NCI-H2227 (cell line): ENCODE measurements around the gene SMG5.

Source experiments
- DNase-seq: peaks from one replicate; lab custom pipeline; 2025; ENCODE audit not compliant: unreplicated experiment; lab: John Stamatoyannopoulos, UW

The SMG5 gene

DNA sequence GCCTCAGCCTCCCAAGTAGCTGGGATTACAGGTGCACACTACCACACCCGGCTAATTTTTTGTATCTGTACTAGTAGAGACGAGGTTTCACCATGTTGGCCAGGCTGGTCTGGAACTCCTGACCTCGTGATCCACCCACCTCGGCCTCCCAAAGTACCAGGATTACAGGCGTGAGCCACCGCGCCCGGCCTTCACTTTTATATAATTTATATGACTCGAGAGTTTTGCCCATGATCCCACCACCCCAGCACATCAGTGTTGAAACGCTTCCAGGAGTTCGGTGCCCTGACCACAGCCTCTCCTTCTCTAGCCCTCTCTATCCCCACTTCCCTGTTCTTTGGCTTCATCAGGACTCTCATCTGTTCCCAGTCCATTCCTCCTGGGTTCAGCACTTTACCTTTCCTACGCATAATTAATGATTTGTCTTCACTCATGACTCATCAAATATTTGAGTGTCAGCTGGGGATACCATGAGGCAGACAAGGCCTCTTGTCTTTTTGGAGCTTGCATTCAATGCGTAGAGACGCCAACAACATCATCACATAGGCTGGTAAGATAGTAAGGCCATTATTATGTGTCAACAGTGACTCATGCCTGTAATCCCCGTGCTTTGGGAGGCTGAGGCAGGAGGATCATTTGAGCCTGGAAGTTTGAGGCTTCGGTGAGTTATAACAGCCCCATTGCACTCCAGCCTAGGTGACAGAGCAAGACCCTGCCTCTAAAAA lies 68.4 kb downstream of the SMG5 start:
- DNase-seq = no peak

DNA sequence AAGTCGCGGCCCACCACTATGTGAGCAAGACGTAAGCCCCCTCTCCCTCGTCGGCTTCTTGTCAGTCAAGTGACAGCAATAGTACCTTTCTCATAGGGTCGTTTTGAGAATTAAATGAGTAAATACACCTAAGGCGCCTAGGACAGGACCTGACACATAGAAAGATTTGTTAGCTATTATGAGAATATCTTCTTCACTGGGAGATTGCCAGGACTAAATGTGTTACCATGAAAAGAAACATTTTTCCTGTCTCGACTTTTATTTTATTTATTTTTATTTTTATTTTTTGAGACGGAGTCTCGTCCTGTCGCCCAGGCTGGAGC lies 69.0 kb downstream of the SMG5 start:
- DNase-seq = no peak

DNA sequence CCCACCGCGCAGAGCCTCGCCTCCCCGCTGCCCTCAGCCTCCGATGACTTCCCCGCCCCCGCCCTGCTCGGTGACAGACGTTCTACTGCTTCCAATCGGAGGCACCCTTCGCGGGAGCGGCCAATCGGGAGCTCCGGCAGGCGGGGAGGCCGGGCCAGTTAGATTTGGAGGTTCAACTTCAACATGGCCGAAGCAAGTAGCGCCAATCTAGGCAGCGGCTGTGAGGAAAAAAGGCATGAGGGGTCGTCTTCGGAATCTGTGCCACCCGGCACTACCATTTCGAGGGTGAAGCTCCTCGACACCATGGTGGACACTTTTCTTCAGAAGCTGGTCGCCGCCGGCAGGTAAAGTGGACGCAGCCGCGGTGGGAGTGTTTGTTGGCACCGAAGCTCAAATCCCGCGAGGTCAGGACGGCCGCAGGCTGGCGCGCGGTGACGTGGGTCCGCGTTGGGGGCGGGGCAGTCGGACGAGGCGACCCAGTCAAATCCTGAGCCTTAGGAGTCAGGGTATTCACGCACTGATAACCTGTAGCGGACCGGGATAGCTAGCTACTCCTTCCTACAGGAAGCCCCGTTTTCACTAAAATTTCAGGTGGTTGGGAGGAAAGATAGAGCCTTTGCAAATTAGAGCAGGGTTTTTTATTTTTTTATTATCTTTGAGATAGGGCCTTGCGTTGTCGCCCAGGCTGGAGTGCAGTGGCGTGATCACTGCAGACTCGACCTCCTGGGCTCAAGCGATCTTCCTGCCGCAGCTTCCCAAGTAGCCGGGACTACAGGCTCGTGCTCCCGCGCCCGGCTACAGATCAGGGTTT lies 69.6 kb downstream of the SMG5 start, which contains the start of gene PMF1:
Gene PMF1 (plus strand): TSS at position 175 of the 811 bp plus-strand sequence. CDS start 9 bp downstream, at position 184.
- DNase-seq = peak; percentile 97

DNA sequence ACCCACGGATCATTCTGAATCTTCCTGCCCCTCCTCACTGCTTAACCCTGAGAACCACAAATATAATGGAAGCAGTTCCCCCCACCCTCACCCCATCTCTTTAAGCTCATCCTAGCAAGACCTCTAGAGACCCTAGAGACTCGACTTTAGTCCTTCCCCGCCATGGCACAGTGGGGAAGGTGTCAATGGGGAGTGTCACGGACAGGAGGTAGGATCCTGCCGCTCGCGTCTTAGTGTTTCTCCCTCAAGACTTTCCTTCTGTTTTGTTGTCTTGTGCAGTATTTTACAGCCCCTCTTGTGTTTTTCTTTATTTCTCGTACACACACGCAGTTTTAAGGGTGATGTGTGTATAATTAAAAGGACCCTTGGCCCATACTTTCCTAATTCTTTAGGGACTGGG lies 70.5 kb downstream of the SMG5 start:
- DNase-seq = no peak

DNA sequence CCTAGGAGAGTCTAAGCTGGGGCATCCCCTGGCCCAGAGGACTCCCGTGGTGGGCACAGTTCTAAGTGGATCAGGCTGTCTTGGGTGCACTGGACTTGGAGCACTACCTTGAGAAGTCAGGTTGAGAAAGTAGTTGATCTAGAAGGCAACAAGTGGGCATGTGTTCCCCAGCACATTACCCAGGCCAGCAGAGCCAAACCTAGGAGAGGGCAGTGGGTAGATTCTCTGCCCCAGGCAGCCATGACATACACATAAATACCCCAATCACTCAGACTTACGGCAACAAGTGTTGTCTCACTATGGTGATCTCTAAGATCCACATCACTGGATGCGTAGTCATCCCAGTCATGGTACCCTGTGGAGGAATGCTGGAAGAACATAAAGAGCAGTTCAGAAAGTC lies 71.4 kb downstream of the SMG5 start:
- no peak for DNase-seq

DNA sequence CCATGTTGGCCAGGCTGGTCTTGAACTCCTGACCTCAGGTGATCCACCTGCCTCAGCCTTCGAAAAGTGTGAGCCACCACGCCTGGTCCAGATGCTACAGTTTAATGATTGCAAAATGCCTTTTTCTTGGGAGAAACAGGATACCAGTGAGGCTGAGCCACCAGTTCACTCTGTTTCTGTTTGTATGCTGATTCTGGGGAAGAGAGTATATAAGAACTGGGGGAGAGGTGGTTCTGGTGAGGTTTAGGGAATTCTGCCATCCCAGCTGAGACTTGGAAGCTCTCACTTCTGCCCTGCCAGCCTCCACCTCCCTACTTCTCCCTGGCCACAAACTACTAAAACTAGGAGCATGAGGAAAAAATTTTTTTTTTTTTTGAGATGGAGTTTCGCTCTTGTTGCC lies 77.9 kb downstream of the SMG5 start:
- DNase-seq = no peak

DNA sequence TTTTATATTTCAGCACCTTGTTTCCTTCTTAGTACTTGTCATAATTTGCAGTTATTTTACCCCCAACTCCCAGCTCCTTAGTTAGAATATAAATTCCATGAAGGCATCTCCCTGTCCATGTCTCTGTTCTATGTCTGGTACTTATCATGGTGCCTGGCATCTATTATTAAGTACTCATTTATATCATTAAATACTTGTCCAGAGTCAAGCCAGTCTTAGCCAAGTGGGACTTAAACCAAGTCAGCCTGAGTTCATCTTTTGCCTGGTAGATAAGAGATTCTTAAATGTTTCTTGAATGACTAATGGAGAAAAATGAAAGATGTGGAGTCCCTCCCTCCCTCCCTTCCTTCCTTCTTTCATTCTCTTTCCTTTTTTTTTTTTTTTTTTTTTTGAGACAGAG lies 79.3 kb downstream of the SMG5 start:
- DNase-seq = no peak

DNA sequence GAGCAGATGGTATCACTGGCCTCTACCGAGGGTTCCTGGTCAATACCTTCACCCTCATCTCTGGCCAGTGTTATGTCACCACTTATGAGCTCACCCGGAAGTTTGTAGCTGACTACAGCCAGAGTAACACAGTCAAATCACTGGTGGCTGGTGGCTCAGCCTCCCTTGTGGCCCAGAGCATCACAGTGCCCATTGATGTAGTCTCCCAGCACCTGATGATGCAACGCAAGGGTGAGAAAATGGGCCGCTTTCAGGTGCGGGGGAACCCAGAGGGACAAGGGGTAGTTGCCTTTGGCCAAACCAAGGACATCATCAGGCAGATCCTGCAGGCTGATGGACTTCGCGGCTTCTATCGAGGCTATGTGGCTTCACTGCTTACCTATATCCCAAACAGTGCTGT lies 82.6 kb downstream of the SMG5 start:
- no peak for DNase-seq
